ENCODE data around the gene BFSP2. TPM values are rescaled to one million over a fixed set of nuclear protein-coding genes. Genes with fewer than 3 reads are reported as not detected.

The BFSP2 gene
- total RNA-seq, 2 donors from 2014 or later: not detected

DNA sequence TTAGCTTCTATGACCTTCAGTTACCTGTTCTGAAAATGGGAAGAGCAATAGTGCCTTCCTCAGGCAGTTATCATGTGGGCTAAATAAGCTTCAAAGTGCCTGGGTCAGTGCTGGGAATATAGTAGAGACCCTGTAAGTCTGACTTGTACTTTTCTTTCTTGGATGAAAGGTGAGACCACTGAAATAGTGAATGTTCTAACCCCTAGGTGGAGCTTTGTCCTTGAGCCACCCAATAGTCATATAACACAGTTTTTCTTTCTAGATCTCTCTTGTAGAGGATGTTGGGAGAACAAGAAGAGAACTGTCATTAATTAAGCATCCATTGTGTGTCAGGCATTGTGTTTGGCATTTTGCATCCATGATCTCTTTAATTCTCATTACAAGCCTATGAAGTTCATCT, 13.0 kb upstream of the BFSP2 start:
- intact Hi-C loops (cut with DNase I): no loop called here

DNA sequence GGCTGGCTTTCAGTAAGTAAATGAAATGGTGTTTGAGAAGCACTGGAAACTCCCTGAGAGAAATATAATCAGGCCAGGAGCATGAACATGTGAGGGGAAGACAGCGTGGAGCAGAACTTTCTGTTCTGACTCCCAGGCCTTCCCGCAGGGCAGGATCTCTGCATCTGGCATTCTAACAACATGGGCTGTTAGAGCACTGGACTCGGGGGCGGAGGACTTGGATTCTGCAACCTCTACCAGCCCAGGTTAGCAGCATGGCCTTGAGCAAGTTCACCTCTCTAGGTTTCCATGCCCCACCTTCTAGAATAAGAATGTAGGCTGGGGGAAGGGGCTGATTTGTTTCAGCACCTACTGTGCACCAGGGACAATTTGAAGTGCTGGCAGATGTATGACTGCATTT, 12.5 kb upstream of the BFSP2 start:
- 74% methylated on average over 4 of the region's 4 CpGs for WGBS
- H3K27ac ChIP-seq: no peak overlapping the region
- H3K36me3 ChIP-seq: no peaks in the 10 kb centered on the region
- H3K27me3 ChIP-seq (replicated peaks; ENCODE audit: insufficient read depth): no peaks in the 10 kb centered on the region
- no peaks in the 10 kb centered on the region for H3K9me3 ChIP-seq
- no peak for DNase-seq (ENCODE audit: low spot score)
- no peak overlapping the region for H3K4me3 ChIP-seq
- TF ChIP-seq, protein P1, sequence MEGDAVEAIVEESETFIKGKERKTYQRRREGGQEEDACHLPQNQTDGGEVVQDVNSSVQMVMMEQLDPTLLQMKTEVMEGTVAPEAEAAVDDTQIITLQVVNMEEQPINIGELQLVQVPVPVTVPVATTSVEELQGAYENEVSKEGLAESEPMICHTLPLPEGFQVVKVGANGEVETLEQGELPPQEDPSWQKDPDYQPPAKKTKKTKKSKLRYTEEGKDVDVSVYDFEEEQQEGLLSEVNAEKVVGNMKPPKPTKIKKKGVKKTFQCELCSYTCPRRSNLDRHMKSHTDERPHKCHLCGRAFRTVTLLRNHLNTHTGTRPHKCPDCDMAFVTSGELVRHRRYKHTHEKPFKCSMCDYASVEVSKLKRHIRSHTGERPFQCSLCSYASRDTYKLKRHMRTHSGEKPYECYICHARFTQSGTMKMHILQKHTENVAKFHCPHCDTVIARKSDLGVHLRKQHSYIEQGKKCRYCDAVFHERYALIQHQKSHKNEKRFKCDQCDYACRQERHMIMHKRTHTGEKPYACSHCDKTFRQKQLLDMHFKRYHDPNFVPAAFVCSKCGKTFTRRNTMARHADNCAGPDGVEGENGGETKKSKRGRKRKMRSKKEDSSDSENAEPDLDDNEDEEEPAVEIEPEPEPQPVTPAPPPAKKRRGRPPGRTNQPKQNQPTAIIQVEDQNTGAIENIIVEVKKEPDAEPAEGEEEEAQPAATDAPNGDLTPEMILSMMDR (IDR thresholded peaks at IDR 0.05): no peak
- TF ChIP-seq POLR2A (IDR thresholded peaks at IDR 0.05) (no peak), POLR2AphosphoS5 (IDR thresholded peaks at IDR 0.05) (no peak)
- H3K4me1 ChIP-seq (replicated peaks): no peaks in the 10 kb centered on the region
- intact Hi-C loops (cut with DNase I): no loop called here

More for the DNA sequence above, 13.0 kb upstream of the BFSP2 start:
- no peaks in the 10 kb centered on the region for H3K36me3 ChIP-seq
- no peaks in the 10 kb centered on the region for H3K4me1 ChIP-seq (replicated peaks)
- no peak for DNase-seq (ENCODE audit: low spot score)
- TF ChIP-seq POLR2AphosphoS5 (IDR thresholded peaks at IDR 0.05) (no peak), POLR2A (IDR thresholded peaks at IDR 0.05) (no peak)
- TF ChIP-seq, protein P1 (IDR thresholded peaks at IDR 0.05): no peak
- H3K4me3 ChIP-seq: no peak overlapping the region
- H3K9me3 ChIP-seq: no peaks in the 10 kb centered on the region
- H3K27ac ChIP-seq: no peak overlapping the region
- H3K27me3 ChIP-seq (replicated peaks; ENCODE audit: insufficient read depth): no peaks in the 10 kb centered on the region

DNA sequence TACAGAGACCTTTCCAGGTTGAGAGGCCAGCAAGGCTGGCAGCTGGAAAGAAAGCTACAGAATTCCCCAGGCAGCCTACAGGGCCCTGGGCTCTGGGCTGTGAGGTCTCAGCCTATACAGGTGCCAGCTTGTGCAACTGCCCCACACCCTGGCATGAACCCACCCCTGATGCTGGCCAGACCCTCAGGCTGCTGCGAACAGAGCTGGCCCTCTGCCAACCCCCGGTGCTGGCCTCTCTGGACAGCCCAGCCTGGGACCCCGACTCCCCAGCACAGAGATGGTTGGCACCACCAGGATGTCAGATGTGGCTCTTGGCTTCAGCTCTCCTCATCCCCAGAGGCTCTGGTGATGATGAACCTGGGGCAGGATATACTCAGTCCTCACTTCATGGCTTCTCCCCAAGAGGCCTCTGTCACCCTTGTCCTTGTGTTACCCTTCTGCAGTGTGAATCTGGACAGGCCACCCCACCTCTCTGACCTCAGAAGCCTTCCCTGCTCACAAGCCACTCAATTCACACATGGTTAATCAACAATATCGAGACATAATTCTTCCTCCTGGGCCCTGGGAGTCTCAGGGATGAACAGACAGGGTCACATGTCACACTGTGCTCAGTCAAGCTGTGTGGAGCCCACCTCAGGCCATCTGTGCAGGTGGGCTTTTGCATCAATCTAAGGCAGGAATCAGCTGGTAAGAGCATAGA, 11.0 kb upstream of the BFSP2 start:
- DNase-seq (ENCODE audit: low spot score): no peak
- Histone ChIP-seq H3K27me3 (replicated peaks; ENCODE audit: insufficient read depth) (no peaks in the 10 kb centered on the region), H3K4me3 (no peak overlapping the region), H3K36me3 (no peaks in the 10 kb centered on the region), H3K9me3 (no peaks in the 10 kb centered on the region), H3K27ac (no peak overlapping the region), H3K4me1 (replicated peaks) (no peaks in the 10 kb centered on the region)
- TF ChIP-seq POLR2AphosphoS5 (IDR thresholded peaks at IDR 0.05): no peak
- no peak for TF ChIP-seq POLR2A (IDR thresholded peaks at IDR 0.05)
- TF ChIP-seq, protein P1 (IDR thresholded peaks at IDR 0.05): no peak
- intact Hi-C loops (cut with DNase I): no loop called here
- 72% methylated on average over 3 of the region's 4 CpGs for WGBS

DNA sequence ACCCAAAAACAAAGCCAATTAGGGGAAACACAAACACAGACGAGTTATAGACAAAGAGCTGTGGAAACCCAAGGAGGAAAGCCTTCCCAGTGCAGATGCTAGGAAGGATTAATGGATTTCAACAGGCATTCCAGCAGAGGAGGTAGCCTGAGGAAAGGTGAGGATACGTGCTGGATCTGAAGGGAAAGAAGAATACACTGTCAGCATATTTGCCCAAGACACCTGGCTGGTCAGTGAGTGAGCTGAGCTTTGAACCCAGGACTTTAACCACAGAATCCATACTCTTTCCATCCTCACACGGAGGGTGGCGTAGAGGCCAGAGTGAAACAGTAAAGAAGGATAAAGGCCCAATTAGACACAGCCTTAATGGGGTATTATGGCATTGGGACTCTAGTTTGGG, 9.1 kb upstream of the BFSP2 start:
- TF ChIP-seq, protein P1 (IDR thresholded peaks at IDR 0.05): no peak
- TF ChIP-seq POLR2A (IDR thresholded peaks at IDR 0.05) (no peak), POLR2AphosphoS5 (IDR thresholded peaks at IDR 0.05) (no peak)
- Histone ChIP-seq H3K4me1 (replicated peaks) (no peaks in the 10 kb centered on the region), H3K27me3 (replicated peaks; ENCODE audit: insufficient read depth) (no peaks in the 10 kb centered on the region), H3K9me3 (no peaks in the 10 kb centered on the region), H3K27ac (no peak overlapping the region), H3K36me3 (no peaks in the 10 kb centered on the region), H3K4me3 (no peak overlapping the region)
- no peak for DNase-seq (ENCODE audit: low spot score)
- intact Hi-C loops (cut with DNase I): no loop called here
- 88% methylated on average over 4 of the region's 4 CpGs for WGBS

DNA sequence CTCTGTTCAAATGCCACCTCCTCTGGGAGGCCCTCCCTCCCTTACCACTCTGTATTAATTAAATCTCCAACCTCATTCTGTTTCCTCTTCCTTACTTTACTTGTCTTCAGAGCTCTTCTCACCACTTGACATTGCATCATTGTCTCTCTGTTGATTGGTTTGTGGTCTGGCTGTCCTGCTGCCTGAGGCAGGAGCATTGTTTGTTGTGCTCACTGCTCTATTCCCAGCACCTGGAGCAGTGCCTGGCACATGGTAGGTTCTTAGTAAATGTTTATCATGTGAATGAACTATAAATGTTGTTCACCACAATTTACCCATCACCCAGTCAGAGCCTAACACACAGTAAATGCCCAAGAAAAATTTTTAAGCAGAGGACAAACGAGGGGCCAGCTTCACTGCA, 6.7 kb upstream of the BFSP2 start:
- Histone ChIP-seq H3K4me1 (replicated peaks) (no peaks in the 10 kb centered on the region), H3K27me3 (replicated peaks; ENCODE audit: insufficient read depth) (no peaks in the 10 kb centered on the region), H3K9me3 (no peaks in the 10 kb centered on the region), H3K36me3 (no peaks in the 10 kb centered on the region), H3K27ac (no peak overlapping the region), H3K4me3 (no peak overlapping the region)
- intact Hi-C loops (cut with DNase I): no loop called here
- TF ChIP-seq, protein P1 (IDR thresholded peaks at IDR 0.05): no peak
- no peak for TF ChIP-seq POLR2AphosphoS5 (IDR thresholded peaks at IDR 0.05)
- TF ChIP-seq POLR2A (IDR thresholded peaks at IDR 0.05): no peak
- DNase-seq (ENCODE audit: low spot score): no peak
- 74% methylated on average over 1 of the region's 1 CpG for WGBS
